ENCODE measurements around the gene MRS2. TPM values are rescaled to one million over a fixed set of nuclear protein-coding genes. Genes with fewer than 3 reads are reported as not detected.
"Not testable (repeated sequence)": the region's sequence is repeated elsewhere in the genome, so short reads cannot be mapped to it uniquely, and the experiment has no call there.

The MRS2 gene
- total RNA-seq, 1 experiment from 2014 or later: 24.4 TPM

DNA sequence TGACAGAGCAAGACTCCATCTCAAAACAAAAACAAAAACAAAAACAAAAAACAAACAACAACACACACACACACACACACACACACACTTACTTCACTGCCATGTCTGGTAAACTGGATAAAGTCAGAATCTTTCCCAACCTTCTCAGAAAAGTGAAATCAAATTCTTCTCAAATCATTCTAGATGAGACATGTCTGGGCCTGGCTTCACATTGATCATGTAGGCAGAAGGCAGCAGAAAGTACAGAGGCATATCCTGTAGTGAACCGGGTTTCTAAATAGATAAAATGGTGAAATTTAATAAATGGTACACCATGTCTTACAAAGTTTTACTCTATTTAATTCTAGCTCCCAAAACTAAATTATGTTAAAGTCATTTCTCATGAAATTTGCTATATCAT lies 14.9 kb upstream of the MRS2 start:
- DNase-seq (ENCODE audit: low read depth): no peak

DNA sequence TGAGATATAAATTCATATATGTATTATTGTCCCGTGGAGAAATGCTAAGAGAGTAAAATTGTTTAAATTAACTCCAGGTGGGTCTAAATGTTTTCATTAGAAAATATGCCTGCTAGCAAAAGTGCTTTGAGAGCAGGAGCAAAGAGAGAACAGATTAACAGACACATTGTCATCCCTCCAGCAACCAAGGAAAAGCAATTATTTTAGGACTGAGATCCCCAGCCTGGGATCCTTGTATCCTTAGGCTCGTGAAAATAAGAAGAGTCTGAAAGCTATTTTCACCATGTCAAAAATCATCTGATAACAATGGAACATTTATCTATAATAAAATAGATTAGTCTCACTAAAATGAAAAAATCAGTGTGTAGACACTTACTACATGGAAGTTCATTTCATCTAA lies 11.5 kb upstream of the MRS2 start:
- DNase-seq (ENCODE audit: low read depth): no peak

DNA sequence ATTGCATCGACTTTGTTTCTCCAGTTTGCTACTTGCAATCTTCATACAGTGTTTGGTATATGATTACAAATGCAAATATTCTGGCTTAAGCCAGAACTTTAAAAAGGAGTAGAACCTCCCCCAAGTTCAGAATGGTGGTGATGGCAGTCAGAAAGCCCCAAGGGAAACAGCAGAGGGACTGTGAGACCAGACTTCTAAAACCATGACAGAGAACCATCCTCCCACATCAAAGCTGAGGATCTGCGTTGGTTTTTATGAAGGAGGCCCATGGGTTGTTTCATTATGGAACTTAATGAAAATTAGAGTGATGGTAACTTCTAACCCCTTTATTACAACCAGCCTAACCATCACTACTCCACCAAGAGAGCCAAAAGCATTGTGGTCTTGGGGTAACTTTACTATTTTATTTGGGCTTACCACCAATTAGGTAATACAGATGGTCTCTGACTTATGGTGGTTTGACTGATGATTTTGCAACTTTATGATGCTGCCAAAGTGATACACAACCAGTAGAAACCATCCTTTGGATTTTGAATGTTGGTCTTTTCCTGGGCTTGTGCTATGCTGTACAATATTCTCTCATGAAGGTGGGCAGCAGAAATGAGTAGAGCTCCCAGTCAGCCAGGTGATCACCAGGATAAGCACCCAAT lies 10.9 kb upstream of the MRS2 start:
- no peak for DNase-seq (ENCODE audit: low read depth)

DNA sequence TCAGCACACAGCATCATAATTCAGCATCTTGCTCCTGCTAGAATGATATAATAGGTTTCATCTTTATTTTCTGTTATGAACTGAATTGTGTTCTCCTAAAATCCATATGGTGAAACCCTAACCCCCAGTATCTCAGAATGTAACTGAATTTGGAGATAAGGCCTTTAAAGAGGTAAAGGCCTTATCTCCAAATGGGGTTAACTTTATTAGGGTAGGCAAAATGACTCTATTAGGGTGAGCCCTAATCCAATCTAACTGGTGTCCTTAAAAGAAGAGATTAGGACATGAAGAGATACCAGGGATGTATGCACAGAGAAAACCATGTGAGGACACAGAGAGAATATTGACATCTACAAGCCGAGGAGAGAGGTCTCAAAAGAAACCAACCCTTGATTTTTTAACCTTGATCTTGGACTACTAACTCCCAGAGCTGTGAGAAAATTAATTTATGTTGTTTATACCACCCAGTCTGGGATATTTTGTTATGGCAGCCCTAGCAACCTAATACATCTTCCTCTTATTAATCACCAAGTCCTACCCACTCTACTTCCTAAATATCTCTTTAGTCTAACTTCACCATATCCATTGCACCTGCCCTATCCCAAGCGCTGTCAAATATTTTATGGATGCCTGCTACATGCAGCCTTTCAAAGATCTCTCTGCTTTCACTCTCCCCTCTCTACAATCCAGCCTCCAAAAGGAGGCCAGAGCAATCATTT lies 8.5 kb upstream of the MRS2 start:
- no peak for DNase-seq (ENCODE audit: low read depth)

DNA sequence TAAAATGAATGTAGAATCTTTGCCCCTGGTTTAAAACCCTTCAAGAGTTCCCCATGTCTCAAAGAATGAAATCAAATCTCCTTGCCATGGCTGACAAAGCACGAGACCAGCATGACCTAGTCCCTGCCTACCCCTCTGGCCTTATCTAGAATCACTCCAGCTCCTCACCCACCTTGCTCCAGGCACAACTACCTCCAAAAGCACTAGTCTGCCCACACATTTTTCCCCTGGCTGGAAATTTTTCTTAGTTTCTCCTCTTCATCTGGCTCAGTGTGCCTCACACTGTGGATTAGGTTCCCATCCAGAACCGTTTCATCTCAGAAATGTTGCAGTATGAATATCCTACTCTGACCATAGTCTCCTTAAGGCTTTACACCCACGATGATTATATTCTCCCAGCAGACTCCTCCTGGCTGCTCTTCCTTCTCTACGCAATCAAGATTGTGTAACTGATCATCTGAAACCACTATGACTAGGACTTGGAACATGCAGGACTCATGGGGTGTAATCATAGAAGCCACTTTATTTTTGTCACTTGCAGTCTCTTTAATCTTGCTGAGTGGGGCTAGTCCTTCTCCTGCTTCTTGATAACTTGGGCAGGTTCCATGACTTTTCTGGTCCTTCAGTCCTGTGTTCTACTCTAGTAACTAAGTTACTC lies 7.8 kb upstream of the MRS2 start:
- DNase-seq (ENCODE audit: low read depth): peak; percentile 68

DNA sequence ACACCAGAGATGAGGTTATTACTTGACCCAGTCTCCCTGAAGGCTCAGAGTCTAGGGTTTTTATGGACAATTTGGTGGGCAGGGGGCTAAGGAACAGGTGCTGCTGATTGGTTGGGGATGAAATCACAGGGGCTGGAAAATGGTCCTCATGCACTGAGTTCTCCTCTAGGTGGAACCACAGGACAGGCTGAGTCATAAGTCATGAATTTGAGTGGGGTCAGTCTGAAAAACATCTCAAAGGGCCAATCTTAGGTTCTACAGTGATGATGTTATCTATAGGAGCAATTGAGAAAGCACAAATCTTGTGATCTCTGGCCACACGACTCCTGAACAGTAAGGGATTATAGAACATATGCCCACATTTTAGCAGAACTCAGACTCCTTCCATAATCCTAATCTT lies 5.9 kb upstream of the MRS2 start:
- no peak for DNase-seq (ENCODE audit: low read depth)

DNA sequence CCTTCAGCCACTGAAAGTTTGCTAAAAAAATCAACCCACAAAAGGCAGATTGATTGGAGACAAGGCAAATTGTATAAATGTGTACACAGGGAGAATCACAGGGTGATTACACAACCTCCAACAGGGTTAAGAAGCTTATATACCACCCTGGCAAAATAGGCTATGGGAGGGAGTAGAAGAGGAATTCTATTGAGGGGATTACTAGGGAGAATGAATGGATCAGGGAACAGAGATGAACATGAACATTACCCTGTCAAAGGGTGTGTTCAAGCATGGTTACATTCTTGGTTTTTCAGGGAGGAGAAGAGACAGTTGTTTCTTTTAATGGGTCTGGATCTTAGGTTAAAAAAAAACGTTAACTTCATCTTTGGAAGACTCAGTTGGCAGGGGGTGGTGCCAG lies 5.1 kb upstream of the MRS2 start:
- DNase-seq (ENCODE audit: low read depth): no peak

DNA sequence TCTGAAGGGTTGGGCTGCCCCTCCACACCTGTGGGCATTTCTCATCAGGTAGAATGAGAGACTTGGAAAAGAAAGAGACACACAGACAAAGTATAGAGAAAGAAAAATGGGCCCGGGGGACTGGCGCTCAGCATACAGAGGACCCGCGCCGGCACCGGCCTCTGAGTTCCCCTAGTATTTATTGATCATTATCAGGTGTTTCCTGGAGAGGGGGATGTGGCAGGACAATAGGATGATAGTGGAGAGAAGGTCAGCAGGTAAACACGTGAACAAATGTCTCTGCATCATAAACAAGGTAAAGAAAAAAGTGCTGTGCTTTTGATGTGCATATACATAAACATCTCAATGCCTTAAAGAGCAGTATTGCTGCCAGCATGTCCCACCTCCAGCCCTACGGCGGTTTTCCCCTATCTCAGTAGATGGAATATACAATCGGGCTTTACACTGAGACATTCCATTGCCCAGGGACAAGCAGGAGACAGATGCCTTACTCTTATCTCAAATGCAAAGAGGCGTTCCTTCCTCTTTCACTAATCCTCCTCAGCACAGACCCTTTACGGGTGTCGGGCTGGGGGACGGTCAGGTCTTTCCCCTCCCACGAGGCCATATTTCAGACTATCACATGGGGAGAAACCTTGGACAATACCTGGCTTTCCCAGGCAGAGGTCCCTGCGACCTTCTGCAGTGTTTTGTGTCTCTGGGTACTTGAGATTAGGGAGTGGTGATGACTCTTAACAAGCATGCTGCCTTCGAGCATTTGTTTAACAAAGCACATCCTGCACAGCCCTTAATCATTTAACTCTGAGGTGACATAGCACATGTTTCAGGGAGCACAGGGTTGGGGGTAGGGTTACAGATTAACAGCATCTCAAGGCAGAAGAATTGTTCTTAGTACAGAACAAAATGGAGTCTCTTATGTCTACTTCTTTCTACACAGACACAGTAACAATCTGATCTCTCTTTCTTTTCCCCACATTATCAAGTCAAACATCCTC lies 2.4 kb upstream of the MRS2 start:
- not testable (repeated sequence) for DNase-seq (ENCODE audit: low read depth)

DNA sequence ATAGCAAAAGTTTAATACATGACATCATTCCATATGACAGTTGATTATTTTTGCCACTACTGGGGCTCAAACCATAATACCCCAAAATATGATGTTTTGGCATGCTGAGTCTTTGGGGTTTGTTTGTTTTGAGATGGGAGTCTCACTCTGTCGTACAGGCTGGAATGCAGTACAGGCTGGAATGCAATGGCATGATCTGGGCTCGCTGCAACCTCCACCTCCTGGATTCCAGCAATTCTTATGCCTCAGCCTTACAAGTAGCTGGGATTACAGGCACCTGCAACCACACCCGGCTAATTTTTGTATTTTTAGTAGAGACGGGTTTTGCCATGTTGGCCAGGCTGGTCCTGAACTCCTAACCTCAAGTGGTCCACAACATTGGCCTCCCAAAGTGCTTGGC lies 1.3 kb upstream of the MRS2 start:
- DNase-seq (ENCODE audit: low read depth): no peak

DNA sequence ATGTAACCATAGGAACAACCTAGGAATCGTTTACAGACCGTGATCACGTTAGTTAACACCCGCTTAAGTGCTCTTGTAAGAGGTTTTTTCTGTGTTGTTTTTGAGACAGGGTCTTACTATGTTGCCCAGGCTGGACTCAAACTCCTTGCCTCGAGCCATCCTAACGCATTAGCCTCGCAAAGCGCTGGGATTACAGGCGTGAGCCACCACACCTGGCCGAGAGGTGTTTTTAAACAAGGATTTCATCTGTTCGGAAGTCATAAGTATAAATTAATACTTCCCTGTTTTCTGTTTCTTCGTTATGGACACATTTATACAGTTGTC lies 727 bp downstream of the MRS2 start:
- no peak for DNase-seq (ENCODE audit: low read depth)

DNA sequence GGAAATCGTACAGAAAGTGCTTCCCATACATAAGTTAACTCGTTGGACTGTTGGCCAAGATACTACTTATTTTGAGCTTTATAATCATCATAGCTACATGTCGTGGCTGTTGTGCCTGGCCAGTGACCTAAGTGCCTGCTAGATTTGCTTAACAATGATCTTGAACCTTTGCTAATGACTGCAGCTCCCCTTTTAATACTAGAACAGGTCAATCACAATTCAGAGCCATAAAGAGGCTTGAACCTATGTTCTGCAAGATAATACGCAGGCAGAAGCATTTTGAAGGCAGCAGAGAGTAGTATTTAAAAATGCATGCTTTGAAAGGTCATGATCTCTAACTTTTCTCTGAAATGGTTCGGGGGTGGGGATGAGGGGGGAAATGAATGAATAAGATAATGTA lies 2.5 kb downstream of the MRS2 start:
- DNase-seq (ENCODE audit: low read depth): no peak

DNA sequence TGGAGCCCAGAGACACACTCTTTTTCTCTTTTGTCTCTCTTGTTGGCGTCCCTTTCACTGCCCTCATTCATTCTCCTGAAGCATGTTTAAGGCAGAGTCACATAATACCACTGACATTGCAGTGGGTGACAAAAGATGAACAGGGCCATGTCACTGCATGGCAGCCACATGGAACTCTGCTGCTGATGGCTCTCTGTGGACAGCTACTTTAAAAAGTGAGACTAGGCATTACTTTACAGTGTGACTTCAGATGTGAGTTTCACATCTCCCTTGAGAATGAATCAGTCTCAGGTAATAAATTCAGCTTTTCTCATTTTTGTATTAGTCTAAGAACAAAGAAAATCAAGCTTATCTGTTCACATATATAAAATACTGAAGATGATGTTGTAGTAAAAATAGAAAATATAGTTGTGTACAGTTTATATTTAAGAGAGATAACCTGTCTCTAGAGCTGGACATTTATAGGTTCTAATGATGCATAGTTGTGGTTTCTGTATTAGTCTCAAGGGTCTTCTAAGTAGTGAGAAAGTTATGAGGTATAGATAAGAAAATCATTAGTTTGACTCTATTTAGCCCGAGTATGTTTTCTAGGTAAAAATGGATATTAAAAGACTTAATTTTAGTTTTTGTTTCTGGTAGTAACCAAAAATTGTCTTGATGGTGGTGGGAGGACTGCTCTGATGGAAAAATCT lies 6.1 kb downstream of the MRS2 start:
- DNase-seq (ENCODE audit: low read depth): no peak

DNA sequence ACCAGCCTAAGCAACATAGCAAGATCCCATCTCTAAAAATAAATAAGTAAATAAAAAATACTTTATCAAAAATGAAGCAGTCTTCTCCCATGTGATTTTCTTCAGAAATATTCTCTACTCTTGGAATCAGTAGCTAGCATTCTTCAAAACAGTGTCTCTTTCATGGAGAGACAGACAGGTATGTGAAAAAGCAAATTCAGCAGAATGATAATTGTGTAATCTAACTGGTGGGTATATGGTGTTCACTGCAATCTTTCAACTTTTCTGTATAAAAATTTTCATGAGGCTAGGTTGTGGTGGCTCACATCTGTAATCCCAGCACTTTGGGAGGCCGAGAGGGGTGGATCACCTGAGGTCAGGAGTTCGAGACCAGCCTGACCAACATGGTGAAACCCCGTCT lies 7.9 kb downstream of the MRS2 start:
- DNase-seq (ENCODE audit: low read depth): no peak

DNA sequence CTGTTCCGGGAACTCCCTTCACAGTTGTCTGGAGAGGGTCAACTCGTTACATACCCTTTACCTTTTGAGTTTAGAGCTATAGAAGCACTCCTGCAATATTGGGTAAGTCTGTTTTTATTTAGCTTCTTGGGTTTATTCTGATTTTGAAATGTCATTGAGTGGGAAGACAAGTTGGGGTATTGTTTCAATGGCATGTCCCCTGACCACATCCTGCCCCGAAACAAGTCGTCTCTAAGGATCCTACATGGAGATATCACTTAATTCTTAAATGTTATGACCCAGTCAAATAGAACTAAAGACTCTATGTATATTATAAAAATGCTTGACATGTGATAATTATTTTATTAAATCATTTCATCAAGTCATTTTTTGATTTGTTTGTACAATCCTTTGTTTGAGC lies 9.6 kb downstream of the MRS2 start:
- no peak for DNase-seq (ENCODE audit: low read depth)

DNA sequence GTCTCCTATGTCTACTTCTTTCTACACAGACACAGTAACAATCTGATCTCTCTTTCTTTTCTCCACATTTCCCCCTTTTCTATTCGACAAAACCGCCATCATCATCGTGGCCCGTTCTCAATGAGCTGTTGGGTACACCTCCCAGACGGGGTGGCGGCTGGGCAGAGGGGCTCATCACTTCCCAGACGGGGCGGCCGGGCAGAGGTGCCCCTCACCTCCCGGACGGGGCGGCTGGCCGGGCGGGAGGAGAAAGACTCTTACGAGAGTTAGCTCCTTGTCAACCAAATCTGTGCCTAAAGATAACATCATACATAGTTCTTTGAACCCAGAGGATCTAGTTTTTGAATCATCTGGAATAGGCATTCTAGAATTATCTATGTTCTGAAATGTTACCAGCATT lies 11.8 kb downstream of the MRS2 start:
- DNase-seq (ENCODE audit: low read depth): not testable (repeated sequence)

DNA sequence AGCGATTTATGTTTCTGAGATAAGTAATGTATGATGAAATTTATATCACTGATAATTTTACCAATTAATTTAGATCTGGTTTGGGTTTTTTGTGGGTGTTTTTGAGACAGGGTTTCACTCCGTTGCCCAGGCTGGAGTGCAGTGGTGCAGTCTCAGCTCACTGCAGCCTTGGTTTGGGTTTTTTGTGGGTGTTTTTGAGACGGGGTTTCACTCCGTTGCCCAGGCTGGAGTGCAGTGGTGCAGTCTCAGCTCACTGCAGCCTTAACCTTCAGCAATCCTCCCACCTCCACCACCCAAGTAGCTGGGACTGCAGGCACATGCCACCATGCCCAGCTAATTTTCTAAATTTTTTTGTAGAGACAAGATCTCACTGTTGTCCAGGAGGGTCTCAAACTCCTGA lies 13.0 kb downstream of the MRS2 start:
- no peak for DNase-seq (ENCODE audit: low read depth)

DNA sequence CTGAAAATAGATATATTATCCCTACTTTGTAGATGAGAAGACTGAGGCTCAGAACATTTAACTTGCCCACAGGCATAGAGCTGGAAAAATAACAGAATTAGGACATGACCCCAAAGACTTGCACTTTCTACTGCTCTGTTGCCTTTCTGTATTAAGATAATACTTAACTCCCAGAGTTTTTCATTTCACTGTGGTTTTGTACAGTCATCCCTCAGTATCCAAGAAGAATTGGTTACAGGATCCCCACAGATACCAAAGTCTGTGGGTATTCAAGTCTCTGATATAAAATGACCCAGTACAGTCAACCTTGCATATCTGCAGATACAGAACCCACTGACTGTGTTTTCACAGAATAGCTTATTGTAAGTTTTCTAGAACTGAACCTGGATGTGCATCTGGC lies 16.8 kb downstream of the MRS2 start:
- DNase-seq (ENCODE audit: low read depth): no peak

DNA sequence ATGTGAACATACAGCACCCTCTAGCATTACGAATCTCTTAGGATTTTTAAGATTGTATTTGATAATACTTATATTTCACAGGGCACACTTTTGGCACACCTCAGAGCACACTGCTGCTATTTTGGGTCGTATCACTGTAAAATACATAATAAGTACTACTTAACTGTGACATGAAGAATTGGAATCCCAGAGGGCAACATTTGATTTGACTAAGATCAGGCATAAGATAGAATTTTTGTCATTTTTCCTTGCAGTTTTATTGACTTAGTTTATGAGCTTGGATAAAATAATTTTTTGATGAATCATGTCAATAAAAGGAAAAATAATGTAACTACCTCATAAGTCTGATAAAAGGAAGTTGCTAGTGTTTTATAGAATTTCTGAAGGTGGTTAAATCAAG lies 22.4 kb downstream of the MRS2 start:
- no peak for DNase-seq (ENCODE audit: low read depth)

DNA sequence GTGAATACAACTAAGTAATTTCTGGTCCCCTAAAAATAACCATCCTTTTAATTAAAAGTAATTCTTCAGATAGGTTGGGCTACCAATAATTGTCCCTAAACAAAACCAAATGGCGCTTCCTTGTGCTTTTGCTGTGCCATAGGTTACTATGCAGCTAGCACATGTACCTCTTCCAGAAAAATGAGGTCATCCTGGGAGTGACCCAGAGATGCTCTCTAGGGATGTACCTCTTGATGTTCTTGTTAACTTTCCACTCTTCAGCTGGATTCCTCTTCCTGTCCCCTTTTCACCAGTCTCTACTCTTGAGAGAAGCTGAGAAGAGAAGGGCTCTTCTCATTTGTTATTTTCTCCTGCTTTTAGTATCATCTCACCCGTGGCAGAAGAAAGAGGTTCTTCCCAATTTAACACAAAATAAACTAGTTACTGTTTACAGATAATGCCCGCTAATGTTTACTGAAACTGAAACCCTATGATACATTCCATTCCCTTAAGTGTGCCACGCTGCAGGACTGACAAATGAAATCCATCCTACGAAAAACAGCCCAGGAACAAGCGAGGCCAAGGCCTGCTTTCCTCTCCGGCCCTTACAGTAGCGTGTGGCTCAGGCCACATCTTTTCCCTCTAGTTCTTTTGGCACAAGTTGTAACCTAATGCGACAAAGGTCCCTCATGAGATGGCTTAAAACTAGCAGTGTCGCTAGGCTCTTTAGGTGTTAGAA lies 24.2 kb downstream of the MRS2 start:
- no peak for DNase-seq (ENCODE audit: low read depth)

DNA sequence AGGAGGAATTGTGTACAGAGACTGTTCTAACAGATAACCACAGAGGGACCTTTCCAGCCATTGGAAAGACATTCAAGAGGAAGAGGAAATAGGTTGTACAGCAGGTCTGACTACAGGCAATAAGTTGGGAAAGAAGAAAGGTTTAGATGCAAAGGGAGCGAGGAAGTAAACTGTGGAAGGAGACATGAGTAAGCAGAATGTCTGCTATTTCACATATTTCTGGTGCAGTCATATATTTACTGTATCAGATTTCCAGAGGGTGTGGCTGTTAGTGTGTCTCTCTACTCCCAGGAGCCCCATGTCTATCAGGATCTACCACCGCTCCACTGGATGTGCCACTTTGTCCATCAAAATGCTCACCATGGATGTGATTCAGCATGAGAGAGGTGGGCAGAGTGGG lies 25.9 kb downstream of the MRS2 start:
- DNase-seq (ENCODE audit: low read depth): no peak

DNA sequence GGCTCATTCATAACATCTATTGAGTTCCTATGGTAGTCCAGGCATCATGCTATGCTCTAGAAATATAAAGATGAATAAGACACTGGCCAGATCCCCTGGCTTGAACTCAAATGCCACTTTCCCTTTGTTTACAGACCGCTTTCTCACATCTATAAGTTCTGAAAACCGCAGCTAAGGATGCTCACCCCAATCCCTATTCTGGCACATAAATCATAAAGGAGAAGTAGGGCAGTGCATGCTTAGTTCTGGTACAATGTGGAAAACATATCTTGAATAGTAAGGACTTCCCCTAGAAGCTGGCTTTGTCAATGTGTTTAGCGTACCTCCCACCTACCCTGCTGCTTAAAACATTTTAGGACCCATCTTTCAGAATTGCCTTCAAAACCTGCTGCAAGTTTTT lies 26.4 kb downstream of the MRS2 start:
- DNase-seq (ENCODE audit: low read depth): no peak

Measured in RPMI7951 (cell line).